ENCODE results near the gene ECE2.

Gene ECE2

DNA sequence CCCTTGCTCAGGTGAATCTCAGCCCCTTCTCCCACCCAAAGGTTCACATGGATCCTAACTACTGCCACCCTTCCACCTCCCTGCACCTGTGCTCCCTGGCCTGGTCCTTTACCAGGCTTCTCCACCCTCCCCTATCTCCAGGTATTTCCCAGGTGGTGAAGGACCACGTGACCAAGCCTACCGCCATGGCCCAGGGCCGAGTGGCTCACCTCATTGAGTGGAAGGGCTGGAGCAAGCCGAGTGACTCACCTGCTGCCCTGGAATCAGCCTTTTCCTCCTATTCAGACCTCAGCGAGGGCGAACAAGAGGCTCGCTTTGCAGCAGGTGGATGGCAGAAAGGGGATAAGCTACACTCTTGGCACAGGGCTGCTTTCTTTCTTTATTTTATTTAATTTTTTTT is 66.1 kb downstream of the ECE2 start:
- no peak overlapping the region for H3K4me3 ChIP-seq (ENCODE audit: low read length)
- DNase-seq, result no peak
- no peaks in the 10 kb centered on the region for H4K20me1 ChIP-seq (ENCODE audit: insufficient read depth, low read length)
- peaks cover 4% of the 10 kb centered on the region; the same call in 1 of the 2 replicates for H3K4me1 ChIP-seq (ENCODE audit: low read length)
- no peaks in the 10 kb centered on the region for H3K9me3 ChIP-seq (replicated peaks; ENCODE audit: insufficient read depth, low read length)
- no peak overlapping the region for H2AFZ ChIP-seq (ENCODE audit: low read length)
- H3K27ac ChIP-seq (ENCODE audit: low read length), result no peak overlapping the region
- no peak overlapping the region for H3K4me2 ChIP-seq (ENCODE audit: low read depth, low read length)
- TF ChIP-seq, protein P1, sequence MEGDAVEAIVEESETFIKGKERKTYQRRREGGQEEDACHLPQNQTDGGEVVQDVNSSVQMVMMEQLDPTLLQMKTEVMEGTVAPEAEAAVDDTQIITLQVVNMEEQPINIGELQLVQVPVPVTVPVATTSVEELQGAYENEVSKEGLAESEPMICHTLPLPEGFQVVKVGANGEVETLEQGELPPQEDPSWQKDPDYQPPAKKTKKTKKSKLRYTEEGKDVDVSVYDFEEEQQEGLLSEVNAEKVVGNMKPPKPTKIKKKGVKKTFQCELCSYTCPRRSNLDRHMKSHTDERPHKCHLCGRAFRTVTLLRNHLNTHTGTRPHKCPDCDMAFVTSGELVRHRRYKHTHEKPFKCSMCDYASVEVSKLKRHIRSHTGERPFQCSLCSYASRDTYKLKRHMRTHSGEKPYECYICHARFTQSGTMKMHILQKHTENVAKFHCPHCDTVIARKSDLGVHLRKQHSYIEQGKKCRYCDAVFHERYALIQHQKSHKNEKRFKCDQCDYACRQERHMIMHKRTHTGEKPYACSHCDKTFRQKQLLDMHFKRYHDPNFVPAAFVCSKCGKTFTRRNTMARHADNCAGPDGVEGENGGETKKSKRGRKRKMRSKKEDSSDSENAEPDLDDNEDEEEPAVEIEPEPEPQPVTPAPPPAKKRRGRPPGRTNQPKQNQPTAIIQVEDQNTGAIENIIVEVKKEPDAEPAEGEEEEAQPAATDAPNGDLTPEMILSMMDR (IDR thresholded peaks at IDR 0.05; ENCODE audit: low read length), result no peak
- TF ChIP-seq EZH2phosphoT487 (IDR thresholded peaks at IDR 0.05; ENCODE audit: low read length), result no peak
- no peak for TF ChIP-seq EZH2 (optimal IDR thresholded peaks at IDR 0.05; ENCODE audit: low read depth, low read length)
- no peak overlapping the region for H3K9ac ChIP-seq (ENCODE audit: low read length)
- no peaks in the 10 kb centered on the region for H3K79me2 ChIP-seq (ENCODE audit: low read length)
- no peaks in the 10 kb centered on the region for H3K9me2 ChIP-seq (replicated peaks; ENCODE audit: insufficient read depth, low read length)
- no peaks in the 10 kb centered on the region for H3F3A ChIP-seq (ENCODE audit: insufficient read depth, low read length)
- no peaks in the 10 kb centered on the region for H3K36me3 ChIP-seq (replicated peaks; ENCODE audit: insufficient read depth, low read length)
- no peaks in the 10 kb centered on the region for H3K27me3 ChIP-seq (replicated peaks; ENCODE audit: insufficient read depth, low read length)

Measured in MM.1S (cell line).